Left colon (tissue), 2 donors: ENCODE results near the gene ATP11C. TPM values are rescaled to one million over a fixed set of nuclear protein-coding genes. Genes with fewer than 3 reads are reported as not detected.
"Not testable (repeated sequence)": the region's sequence is repeated elsewhere in the genome, so short reads cannot be mapped to it uniquely, and the experiment has no call there.

Experiments used
- ATAC-seq: fragments of 200-7000 bp; cut with Tn5 transposase; one replicate; pipeline ENCODE4 v1.9.1; 2020; ENCODE audit warnings: mild to moderate bottlenecking, moderate library complexity
- DNase-seq, 2 donors: peaks; one replicate each; pipeline ENCODE4 v3.0.0-alpha.2; 2020
- intact Hi-C, 2 donors: fragments of 100-400 bp; cut with DNase I in 1 of 2; cut with micrococcal nuclease in 1 of 2; formaldehyde crosslinking; loops; one replicate each; pipeline versions ENCODE4 v1.11.2 to v1.14.0; 2022; cut with DNase I, micrococcal nuclease
- long read RNA-seq: library from polyadenylated mRNA; unstranded; transcript quantifications from one replicate; pipeline ENCODE4 v2.0.0, GENCODE V29; 2021
- total RNA-seq, 2 donors: library from RNA; stranded (reverse); fragmentation: NEBNext Ultra II Directional; extraction: Animal tissue kit (Norgen Biotek cat#: 25700); gene quantifications; one replicate each; pipeline ENCODE4 v1.2.1, GENCODE V29; 2021
- donor health status: DM: no; HTN: no; CAD: no.
- donor health status: DM: yes; HTN: yes; CAD: no.

ATP11C gene
- total RNA-seq = 10 to 100 TPM; 12.8 to 13.3 TPM
- long read RNA-seq, partial matches to known transcripts = 4 of 7 reads
- long read RNA-seq, other reads (novel, unspliced or antisense) = 3 of 7 reads

DNA sequence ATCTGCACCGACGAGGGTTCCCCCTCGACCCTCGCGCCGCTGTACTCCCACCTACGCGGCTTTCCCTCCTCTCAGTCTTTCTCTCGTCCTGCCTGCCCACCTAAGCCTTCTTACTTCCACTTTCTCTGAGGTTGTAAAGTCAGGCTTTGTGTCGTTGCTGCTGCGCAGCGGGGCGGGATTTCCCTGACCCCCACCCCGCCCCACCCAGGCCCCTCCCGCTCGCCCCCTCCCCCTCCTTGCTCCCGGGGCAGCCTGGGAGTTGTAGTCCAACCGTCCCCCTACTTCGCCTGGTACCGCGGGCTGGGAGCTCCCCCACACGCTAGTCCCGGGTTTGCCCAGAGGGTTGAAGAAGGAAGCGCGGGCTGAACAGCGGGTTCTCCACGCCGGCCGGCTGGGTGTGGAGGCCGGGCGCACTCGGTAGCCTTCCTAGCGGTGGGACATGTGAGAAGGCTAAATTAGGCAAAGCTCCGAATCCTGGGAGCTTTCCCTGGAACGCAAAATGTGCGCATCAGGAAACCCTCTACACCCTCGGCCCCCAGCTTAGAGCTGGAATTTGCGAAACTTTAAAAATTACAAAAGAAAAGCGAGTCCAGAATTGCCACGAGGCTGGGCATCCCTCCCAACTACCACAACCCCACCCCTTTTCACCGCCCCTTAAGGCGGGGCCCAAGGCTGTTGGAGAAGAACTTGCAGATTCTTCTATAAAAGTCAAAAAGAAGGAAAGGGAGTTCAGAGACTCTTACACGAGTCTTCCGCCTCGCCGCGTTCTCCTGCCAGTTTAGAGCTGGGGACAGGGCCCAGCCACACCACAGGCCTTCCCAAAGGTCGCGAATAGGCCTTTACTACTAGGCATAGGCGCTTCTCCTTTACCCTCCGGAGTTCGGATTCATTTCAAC is at the start of gene ATP11C:
TSS of gene ATP11C (minus strand) at position 153 of the 896 bp plus-strand sequence. CDS start 1,011 bp downstream, outside the sequence.
- intact Hi-C loops = no loop called here
- ATAC-seq (peak; percentile 81), DNase-seq (peak; percentile 81 to 83)

GRCh38 chrX:139974471-139974870 is 41.6 kb upstream of the ATP11C start:
- DNase-seq (no peak), ATAC-seq (no peak)
- intact Hi-C loops = no loop called here

GRCh38 chrX:139972629-139973624 is 40.1 kb upstream of the ATP11C start:
- intact Hi-C loops = no loop called here
- DNase-seq (no peak), ATAC-seq (no peak)

GRCh38 chrX:139972113-139972512 is 39.3 kb upstream of the ATP11C start:
- intact Hi-C loops = no loop called here
- DNase-seq = no peak
- ATAC-seq = no peak

DNA sequence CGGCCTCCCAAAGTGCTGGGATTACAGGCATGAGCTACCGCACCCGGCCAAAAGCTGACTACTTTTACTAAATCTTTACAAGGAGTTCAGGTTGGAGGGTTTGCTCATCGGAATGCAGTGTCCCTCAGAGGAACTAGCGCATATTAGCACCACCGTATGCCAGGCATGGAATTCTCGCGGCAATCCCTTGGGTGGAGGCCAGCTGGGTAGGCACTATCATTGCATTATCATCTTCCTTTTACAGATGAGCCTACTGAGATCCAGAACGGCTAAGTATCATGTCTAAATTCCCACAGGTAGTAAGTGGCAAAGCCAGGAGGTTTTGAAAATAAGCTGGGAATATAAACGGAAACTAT is 38.5 kb upstream of the ATP11C start:
- ATAC-seq = no peak
- DNase-seq = no peak

GRCh38 chrX:139969286-139969685 is 36.4 kb upstream of the ATP11C start:
- no peak for ATAC-seq
- no peak for DNase-seq
- intact Hi-C loops = no loop called here

More for the DNA sequence above, 38.5 kb upstream of the ATP11C start:
- intact Hi-C loops = no loop called here

- no peak for DNase-seq
- no peak for ATAC-seq
- intact Hi-C loops = no loop called here
Measured at GRCh38 chrX:139967750-139968149, 34.9 kb upstream of the ATP11C start.

DNA sequence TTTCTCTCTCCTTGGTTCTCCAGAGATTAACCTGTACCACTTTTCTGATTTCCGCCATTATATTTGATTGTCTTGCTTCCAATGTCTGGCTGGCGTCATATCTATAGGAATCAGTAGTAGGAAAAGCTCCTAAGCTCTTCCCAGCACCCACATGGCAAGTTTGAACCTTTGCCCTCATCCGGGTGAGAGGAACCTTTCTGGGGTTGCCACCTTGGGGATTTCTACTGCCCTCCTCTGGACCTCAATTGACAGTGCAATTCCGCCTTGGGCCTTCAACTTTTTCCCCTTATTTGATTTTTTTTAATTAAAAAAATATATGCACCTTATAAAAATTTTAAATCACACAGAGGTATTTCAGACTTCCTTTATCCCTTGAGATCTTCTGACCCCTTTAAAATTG is 34.4 kb upstream of the ATP11C start:
- no peak for DNase-seq
- peak; percentile 68 for ATAC-seq
- intact Hi-C loops = no loop called here

DNA sequence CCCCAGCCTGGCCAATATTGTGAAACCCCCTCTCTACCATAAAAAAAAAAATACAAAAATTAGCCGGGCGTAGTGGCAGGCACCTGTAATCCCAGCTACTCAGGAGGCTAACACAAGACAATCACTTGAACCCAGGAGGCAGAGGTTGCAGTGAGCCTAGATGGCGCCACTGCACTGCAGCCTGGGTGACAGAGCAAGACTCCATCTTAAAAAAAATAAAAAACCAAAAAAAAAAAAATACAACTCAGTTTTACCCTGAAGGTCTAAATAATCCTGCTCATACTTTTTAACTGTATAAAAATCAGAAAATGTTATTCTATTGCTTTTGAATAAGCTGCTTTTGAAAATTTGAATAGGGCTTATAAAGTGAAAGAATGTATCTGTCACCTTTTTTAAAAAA is 33.3 kb upstream of the ATP11C start:
- intact Hi-C loops, DNase-seq, ATAC-seq: not testable (repeated sequence)

- ATAC-seq (no peak), DNase-seq (no peak)
- intact Hi-C loops = no loop called here
Measured at GRCh38 chrX:139965421-139965820, 32.6 kb upstream of the ATP11C start, which contains the start of gene CXorf66. Gene CXorf66 (minus strand): TSS chrX:139965521. CDS start chrX:139965496, 25 bp downstream.

DNA sequence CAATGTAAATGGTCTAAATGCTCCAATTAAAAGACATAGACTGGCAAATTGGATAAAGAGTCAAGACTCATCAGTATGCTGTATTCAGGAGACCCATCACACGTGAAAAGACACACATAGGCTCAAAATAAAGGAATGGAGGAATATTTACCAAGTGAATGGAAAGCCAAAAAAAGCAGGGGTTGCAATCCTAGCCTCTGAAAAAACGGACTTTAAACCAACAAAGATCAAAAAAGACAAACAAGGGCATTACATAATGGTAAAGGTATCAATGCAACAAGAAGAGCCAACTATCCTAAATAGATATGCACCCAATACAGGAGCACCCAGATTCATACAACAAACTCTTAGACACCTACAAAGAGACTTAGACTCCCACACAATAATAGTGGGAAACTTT is 28.2 kb upstream of the ATP11C start:
- DNase-seq, ATAC-seq, intact Hi-C loops: not testable (repeated sequence)

DNA sequence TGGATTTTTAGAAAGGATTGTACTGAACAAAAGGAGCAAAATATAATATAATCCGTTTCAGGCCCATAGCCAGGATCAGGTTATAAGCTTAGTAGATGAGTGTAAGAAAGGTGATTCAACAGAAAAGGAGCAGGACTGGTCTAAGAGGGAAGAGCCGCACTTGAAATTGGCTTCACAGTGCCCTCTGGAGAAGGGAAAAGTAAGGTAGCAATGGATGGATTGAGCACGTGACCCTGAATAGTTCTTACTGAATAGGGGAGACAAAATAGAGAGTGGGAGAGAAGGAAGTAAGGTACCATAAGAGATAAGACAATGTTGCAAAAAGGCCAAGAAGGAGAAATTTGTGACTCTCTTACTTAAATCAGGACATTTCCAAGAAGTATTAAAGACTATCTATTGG is 16.9 kb upstream of the ATP11C start:
- ATAC-seq (peak; percentile 52), DNase-seq (no peak)

GRCh38 chrX:139945075-139945474 is 12.2 kb upstream of the ATP11C start:
- intact Hi-C loops = no loop called here
- no peak for DNase-seq
- peak; percentile 52 for ATAC-seq

More for the DNA sequence above, 16.9 kb upstream of the ATP11C start:
- intact Hi-C loops = no loop called here

DNA sequence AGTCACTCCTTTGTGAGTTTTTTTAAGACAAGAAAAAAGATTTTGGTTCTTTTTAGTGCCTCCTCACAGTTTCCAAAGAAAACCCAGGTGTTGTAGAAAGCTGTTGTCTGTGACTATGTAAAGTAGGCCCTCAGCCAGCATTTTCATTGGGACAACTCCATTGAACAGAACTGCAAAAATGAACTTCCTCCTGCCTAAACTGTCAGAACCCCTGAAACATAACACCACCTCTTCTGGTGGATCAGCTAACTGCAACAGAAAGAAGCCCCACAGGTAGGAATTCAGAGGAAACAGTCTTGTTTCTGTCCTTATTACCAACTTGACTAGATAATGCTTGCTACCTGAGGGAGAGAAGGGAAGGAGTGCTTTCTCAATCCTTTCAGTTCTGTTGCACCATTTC is 3.4 kb upstream of the ATP11C start:
- ATAC-seq (no peak), DNase-seq (no peak)
- intact Hi-C loops = no loop called here

DNA sequence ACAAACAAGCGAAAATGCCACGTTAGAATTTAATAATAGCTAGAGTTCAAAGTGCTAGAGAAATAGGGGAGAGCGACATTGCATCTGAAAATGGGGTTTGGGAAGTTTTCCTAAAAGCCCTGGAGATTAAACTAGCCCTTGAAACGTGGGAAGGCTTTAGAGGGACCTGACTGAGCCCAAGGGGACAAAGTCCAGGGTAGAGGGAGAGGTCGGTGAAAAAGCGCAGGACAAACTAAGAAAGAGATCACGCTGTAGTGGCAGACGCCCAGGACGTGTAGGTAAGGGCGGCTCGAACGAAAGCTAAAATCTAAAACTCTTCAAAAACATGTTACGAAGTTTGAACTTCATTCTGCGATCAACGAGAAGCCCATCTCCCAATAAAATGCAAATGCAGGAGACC is 1.1 kb upstream of the ATP11C start:
- DNase-seq (peak; percentile 32 to 50), ATAC-seq (peak; percentile 66)
- intact Hi-C loops = no loop called here

GRCh38 chrX:139932073-139932900 is 566 bp downstream of the ATP11C start:
- intact Hi-C loops = no loop called here
- DNase-seq (peak; percentile 35 to 59), ATAC-seq (peak; percentile 46)

DNA sequence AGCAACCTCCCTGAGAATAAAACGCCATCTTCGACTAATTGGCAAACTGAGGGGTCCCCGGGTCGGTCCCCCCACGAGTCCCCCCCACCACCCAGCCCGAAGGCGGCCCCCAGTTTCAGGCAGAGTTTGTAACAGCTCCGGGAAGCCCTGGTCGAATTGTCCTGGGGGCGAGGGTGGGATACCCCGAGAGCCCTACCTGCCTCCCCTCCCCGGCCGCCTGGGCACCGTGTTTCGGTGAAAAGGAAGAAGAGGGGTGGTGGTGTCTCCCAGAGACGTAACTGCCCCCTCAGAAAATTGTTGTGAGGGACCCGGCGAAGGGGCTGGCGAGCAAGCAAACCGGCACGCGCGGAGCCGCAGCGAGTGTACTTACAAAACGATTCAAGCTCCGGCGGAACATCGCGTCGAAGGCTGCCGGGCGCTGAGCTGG is 1.2 kb downstream of the ATP11C start:
- intact Hi-C loops = no loop called here
- ATAC-seq (no peak), DNase-seq (peak in 1 of 2 donors; percentile 28)

DNA sequence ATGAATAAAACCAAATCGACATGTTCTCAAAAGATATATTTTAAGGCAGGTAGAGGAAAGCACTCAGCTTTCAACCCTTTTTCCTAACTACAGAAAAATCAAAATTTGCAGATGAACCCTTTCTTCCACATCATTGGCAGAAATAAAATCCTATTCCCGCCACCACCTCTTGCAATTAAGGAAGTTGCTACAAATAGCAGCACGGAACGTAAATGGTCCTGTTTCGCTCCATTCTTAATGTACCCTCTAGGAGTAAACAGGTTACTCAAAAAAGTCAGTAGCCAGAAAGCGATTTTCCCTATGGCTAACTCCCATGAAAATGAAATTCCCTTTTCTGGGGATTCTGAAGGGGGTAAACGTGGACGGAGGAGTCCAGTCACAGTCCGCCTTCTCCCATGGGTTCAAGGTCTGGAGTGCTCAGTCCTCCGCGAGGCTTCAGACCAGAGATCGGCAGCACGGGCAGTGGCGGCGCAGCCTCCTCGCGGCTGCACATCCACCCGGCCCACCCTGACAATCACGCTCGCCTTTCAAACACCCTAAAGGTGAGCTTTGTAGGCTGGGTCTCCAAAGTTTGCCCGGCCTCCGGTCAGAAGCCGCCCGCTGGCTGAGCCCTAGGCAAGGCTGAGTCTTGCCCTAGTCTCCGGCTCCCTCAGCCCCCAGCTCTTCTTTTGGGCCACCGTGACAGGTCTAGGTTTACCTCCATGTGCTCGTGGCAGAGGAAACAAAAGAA is 1.8 kb downstream of the ATP11C start:
- DNase-seq (peak; percentile 25 to 42), ATAC-seq (peak; percentile 28)
- intact Hi-C loops = no loop called here
